AG08395 (cell line): ENCODE results near the gene TBX1.
"Not testable (repeated sequence)": the region's sequence is repeated elsewhere in the genome, so short reads cannot be mapped to it uniquely, and the experiment has no call there.

Experiments used
- DNase-seq: peaks from one replicate; pipeline ENCODE4 v3.0.0; 2012; ENCODE audit warnings: mixed read lengths, low spot score

Gene TBX1

DNA sequence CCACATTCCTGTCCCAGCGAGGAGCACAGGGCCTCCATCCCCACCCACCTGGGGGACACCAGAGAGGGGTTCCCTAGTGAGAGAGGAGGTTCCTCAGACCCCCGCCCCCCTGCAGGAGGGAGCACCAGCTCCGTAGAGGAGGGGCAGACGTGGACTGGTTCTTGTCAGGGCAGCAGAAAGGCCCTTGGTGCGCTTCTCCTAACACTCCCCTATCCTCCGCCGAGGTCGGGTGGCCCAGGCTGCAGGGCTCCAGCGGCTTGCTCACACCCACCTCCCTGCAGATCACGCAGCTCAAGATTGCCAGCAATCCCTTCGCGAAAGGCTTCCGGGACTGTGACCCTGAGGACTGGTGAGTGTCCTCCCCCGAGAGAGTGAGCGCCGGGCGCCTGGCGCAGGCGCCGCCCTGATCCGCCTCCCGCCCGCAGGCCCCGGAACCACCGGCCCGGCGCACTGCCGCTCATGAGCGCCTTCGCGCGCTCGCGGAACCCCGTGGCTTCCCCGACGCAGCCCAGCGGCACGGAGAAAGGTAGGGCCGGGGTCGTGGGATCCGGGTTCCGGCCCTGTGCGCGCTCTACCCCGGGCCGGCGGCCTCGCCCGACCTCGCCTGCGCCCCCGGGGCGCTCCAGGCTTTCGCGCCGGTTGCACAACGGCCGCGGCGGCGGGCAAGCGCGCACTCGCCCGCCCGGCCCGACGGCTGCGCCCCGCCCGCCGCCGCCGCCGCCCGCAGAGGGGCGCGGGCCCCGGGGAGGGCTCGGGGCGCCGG is 5.1 kb downstream of the TBX1 start:
- DNase-seq: no peak

DNA sequence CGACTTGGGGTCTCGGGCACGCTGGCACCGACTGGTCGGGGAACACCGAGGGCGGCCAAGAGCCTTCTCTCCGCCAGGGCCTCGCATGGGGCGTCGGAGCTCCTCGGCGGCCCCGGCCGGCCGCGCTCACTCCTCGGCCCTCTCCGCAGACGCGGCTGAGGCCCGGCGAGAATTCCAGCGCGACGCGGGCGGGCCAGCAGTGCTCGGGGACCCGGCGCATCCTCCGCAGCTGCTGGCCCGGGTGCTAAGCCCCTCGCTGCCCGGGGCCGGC is 5.6 kb downstream of the TBX1 start:
- no peak for DNase-seq

DNA sequence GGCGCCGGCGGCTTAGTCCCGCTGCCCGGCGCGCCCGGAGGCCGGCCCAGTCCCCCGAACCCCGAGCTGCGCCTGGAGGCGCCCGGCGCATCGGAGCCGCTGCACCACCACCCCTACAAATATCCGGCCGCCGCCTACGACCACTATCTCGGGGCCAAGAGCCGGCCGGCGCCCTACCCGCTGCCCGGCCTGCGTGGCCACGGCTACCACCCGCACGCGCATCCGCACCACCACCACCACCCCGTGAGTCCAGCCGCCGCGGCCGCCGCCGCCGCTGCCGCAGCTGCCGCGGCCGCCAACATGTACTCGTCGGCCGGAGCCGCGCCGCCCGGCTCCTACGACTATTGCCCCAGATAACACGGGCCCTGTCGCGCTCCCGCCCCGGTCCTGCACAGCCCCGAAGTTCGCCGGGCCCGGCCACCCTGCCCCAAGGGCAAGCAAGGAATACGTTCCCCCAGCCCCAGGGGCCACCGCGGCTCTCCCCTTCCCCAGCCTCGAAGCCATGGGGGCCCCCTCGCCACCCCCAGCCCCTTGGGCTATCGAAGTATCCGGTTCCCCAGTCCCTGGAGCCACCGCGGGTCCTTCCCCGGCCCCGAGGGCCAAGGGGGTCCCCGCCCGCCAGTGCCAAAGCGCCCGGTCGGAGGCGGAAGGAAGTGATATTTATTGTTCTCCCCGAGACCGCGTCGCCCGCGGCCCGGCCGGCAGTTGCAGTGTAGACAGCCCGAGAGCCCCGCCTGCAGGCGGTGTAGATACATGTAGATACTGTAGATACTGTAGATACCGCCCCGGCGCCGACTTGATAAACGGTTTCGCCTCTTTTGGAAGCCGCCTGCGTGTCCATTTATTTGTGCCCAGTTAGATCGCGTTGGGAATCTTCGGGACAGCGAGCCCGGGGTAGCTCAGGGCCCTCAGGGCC is 6.2 kb downstream of the TBX1 start:
- DNase-seq: no peak

DNA sequence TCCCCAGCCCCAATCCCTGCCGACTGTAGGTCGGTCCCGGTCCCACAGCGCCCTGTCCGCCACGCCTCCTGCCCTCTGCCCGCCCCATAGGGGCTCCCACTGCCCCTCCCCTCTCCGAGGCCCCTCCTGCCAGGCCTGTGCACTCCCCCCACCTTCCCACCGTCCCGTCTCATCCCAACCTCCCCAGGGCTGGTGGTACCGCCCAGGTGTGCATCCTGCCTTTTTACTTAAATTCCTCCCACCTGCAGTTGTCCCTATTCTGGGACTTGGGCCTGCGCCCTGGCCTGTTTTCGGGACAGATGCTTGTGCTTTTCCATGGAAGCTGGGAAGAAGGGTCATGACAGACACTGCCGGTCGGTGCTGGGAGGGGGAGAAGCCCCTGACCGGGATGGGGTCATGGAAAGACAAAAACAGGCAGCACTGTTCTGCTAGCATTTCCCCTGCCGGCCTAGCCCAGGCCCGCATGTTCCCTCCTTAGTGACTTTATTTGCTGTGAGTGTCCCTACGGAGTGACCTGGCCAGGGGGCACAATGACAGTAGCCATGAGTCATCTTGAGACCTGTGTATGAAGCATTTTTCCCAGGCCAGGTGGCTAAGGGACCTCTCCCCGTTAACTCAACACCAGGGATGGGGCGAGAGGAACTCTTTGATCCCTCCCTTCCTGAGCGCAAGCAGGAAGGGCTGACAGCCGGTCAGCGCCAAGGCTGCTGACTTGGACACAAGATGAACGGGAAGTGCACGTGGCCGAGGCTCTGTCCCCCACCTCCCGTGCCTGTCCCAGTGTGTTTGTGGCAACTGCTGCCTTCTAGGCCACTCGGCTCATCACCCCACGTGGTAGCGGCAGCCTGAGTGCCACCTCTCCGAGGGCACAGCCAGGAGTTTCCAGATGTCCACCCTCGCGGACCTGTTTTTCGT is 7.1 kb downstream of the TBX1 start:
- DNase-seq: no peak

DNA sequence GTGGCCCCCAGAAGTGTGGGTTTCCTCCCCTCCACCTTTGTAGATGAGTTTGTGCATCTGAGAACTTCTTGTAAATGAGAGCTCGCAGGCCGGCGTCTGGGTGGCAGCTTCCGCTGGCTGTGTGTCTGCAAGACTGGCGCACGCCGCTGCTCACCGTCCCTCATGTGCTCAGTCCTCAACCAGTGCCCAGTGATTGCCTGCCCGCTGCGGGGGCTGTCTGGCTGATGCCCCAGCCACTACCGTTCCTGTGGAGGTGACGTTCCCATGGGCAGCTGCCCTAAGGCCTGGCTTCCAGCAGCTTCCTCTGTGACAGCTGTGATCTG is 8.8 kb downstream of the TBX1 start:
- DNase-seq: no peak

DNA sequence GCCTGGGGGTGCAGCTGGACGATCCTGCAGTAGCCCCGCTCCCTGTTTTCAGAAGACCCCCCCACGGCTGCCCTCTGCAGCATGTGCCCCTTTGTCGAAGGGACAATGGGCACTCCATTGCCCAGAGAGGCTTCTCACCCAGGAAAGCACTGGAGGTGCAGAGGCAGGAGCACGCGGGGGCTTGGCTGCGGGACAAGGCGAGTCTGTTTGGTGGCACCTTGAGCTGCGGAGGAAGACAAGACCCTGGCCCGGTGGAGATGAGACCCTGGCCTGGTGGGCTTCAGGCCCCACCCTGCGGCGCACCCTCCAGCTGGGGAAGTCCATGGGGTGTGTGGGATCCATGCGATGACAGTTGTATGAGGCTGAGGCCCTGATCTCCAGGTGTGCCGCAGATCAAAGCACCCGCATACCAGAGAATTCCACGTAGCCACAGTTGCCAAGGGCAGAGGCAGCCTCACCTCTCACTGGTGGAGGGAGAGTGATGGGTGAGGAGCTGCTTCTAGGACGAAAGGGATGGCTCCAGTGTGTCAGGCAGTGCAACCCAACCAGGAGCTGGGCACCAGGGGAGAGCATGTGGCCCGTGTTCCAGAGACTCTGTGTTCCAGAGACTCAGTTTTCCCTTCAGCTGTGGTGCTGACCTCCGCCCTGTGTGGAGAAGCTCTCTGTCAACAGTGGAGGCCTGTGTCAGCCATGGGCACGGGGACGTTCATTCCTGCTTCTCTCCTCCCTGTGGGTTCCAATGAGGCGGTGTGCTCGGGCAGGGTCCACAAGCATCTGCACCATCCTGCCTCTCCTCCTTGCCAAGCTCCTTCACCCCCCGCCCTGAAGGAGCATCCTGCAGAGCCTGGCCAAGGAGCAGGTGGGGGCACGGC is 10.0 kb downstream of the TBX1 start:
- no peak for DNase-seq

DNA sequence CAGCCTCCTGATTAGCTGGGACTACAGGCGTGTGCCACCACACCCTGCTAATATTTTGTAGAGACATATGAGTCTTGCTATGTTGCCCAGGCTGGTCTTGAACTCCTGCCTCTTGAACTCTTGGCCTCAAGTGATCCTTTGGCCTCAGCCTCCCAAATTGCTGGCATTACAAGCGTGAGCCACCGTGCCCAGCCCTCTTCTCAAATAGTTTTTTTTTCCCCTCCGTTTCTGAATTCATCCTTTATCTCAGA is 11.8 kb downstream of the TBX1 start:
- DNase-seq: no peak

DNA sequence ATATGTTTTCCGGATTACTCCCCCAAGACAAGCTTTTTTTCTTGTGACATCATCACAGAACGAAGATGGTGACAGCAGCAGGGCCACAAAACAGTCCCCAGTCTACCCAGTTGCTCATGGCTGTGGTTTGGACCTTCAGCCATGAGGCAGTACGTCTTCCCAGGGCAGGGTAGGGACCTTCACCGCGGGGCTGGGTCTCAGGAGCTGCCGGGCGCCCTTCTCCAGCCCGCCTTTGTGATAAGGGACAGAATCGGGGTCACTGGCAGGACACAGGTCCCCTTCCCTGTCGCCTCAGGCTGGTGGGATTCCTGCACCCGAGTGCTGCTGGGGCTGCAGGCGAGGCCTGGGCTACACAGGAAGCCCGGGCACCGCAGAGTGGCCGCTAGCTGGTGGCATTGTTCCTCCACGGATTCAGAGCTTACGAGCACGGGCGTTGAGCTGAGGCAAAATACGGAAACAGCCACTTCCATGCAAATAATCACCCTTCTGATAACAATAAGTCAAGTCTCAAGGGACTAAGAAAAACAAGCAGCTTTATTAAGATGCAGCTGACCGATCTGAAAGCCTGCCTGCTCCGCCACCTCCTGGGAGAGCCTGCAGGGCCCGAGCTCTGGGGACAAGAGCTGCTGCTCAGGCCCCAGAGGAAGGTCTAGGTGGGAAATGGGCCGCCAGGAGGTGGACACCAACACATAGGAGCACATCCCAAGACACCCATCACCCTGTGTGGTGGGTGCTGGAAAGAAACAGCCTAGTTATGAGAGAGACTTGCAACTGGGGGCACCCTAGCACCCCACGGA is 12.3 kb downstream of the TBX1 start:
- DNase-seq: no peak

DNA sequence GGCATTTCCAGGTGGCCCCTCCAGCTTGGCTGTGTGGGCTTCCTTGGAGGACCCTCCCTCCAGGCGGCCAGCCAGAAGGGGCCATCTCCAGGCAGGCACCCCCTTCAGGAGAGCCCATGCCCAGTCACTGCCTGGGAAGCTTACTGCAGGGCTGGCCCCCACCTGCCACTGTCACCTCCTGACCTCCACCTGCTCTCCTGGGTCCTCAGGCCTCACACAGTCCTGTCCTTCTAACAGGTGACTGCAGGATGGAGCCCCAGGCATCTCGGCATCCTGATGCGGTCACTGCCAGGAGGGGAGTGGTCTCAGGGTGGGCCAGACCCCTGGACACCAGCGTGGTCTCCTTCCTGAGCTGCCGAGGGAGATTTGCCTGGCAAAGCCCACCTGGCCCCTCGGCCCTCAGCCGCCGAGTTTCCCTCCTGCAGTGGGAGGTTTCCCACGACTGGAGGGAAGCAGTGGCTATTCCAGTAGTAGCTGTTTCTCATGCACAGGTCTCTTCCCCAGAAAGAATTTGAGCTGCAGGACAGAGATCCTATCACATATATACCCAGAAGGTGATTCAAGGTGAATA is 13.0 kb downstream of the TBX1 start:
- DNase-seq: no peak

DNA sequence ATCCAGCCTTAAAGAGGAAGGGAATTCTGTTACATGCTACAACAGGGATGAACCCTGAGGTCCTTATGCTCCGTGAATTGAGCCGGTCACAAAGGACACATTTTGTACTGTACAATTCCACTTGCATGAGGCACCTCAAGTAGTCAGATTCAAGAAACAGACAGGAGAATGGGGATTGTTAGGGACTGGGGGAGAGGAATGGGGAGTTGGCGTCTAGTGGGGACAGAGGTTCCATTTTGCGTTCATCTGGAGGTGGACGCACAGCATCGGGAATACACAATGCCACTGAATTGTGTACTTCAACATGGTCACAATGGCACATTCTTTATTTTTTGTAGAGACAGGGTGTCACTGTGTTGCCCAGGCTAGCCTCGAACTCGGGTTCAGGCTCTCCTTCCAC is 14.1 kb downstream of the TBX1 start:
- DNase-seq: no peak

DNA sequence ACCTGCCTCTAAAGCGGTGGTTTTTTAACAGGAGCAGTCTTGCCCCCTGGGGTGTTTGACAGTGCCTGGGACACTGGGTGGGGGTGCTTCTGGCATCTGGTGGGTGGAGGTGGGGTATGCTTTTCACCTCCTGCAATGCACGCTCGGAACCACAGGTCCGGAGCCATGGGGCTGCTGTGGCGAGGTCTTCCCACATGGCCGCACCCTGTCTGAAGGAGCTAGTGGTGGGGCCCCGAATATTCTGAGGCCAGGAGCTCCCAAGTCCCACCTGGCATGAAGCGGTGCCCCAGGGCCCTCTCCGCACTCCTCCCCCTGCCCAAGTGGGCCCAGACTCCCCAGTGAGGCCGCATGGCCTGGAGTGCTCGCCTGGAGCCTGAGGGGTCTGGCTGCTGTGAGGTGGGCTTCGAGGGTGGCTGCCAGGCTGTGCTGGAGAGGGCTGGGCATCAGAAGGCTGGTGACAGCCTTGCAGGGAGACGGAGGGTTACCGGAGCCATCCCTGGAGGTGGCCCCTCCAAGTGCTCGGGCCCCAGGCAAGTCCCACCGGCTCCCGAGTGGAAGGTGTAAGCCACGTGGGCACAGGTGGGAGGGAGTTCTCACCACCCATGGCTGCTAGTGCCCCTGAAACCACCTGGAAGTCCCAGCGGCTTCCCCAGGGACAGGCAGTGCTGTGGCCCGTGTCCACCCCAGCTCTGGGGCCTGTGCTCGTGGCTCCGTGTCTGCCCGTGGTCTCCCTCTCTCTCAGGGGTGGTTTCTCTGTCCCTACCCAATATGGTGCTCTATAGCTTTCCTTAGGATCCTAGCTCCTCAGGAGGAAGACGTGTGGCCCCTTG is 15.1 kb downstream of the TBX1 start:
- DNase-seq: no peak

DNA sequence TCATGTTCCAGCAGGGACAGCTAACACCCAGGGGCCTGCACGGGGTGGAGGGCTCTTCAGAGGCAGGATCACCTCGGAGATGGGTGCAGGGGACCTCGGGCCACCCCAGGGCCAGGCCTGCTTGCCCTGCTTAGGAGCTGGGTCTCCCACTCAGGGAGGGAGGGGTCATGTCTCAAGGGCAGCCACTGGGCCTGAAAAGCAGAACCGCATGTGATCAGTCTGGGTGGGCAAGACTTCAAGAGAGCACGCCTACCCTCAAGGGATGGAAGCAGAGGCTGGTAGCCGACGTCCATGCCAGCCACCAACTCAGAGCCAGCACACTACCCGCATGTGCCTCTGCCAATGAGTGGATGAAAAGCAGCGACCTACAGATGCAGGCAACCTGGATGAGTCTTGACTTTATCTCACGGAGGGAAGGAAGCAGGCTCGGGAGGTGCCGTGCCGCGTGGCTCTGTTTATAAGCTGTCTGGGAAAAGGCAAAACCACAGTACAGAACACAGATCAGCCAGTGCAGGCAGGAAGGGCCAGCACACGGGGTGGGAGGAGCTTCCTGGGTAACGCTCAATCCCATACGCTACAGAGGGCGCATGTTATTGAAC is 16.0 kb downstream of the TBX1 start:
- peak; percentile 59 for DNase-seq

DNA sequence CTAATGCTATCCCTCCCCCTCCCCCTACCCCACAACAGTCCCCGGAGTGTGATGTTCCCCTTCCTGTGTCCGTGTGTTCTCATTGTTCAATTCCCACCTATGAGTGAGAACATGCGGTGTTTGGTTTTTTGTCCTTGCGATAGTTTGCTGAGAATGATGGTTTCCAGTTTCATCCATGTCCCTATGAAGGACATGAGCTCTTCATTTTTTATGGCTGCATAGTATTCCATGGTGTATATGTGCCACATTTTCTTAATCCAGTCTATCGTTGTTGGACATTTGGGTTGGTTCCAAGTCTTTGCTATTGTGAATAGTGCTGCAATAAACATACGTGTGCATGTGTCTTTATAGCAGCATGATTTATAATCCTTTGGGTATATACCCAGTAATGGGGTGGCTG is 16.6 kb downstream of the TBX1 start:
- DNase-seq: not testable (repeated sequence)

DNA sequence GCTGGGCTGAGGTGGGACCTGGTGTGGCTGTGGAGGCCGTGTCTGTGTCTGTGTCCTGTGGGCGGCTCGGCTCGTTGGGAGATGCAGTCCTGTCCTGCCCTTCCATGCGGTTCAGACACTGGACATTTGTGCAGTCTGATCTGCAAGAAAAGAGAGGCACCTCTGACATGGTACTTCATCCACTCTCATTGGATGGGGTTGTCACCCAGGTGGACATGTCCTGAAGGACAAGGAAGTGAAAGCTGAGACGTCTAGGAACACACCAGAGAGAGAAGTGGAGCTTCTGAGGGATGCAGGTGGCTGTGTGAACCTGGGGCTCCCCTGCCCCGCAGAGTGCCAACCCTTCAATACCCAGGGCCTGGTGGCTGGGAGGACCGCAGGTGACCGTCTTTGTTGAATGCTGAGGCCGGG is 18.4 kb downstream of the TBX1 start:
- DNase-seq: no peak

DNA sequence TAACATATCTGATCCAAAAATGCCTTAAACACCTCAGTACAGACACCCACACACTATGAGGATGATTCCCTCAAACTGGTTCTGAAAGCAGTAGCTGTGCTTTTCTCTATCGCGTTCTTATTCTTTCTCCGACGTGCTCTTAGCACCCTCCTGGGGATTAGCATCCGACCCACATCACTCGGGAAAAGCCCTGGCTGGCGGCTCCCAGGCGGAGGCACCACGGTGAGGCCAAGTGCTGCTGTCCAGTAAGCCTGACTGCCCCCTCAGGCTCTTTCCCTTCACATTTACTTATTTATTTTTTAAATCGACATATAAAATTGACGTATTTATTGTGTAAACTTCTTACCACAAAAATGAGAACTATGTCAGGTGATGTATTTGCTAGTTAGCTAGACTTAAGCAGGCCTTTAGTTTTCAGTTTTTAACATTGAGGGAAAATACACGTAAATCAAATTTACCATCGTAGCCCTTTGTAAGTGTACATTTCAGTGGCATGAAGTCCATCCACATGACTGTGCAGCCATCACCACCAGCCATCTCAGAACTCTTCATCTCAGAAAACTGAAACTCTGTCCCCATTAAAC is 19.2 kb downstream of the TBX1 start:
- no peak for DNase-seq

DNA sequence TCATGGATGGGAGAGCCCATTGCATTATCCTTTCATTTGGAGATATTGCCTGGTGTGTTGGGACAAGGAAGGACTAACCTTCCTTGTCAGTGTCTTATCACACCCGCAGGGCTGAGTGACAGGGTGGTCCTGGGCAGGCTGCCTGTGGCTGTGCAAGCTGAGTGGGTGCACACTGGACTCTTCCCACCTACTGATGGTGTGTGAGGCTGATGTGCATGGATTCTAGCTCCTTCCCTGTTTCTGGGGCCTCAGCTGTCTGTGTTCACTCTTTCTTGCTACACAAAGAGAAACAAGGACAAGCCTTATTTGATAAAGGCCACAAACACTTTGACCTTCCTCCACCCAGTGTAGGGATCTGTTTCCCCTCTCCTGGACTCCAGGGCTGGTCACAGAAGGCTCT is 22.0 kb downstream of the TBX1 start:
- DNase-seq: no peak

DNA sequence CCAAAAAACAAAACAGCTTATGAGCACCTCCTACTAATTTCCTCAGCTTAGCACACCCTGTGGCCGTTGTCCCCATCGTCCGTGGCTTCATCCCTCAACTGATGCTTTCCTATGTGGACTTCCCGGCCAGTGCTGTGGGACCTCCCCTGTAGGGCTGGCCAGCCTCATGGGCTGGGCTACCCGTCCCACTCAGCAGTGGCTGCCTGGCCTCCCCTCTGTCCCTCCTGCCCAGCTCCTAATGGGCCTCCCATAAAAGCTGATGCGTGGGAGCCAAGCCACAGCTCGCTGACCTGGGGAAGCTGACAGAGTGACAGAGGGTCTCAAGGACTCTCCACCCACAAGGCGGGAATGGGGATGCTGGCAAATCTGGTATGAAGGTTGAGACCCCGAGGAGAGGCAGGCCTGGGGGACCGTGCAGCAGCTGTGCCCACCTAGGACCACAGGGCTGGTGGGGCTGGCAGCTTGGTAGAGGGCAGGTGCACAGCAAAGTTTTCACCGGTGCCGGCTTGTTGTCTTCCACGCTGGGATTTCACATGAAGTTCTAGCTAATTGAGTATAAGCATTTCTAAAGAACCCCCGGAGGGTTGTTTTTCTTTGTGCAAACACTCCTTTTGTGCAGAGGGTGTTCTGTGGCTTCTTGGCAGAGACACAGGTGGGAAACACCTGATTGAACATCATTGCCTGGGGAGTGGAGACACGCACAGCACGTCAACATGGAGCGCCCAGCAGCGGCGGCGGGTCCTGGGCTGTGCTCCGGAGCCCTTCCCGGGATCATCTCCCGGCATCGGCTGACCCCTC is 23.2 kb downstream of the TBX1 start:
- no peak for DNase-seq
